GM18867 (cell line): ENCODE results near the gene SOX13.

Experiments used
- ATAC-seq: cut with Tn5 transposase; IDR thresholded peaks from one replicate; pipeline ENCODE4 v1.9.1; 2021; ENCODE audit warnings: mild to moderate bottlenecking, moderate library complexity; ENCODE audit not compliant: unreplicated experiment

The SOX13 gene

GRCh38 chr1:204149635-204150565, 77.0 kb downstream of the SOX13 start:
- ATAC-seq, result no peak

- no peak for ATAC-seq
Measured at GRCh38 chr1:204150702-204151551, 78.0 kb downstream of the SOX13 start.

GRCh38 chr1:204151552-204152309, 78.8 kb downstream of the SOX13 start, which contains the start of gene ETNK2:
ETNK2 (minus strand) TSS chr1:204152044; CDS start chr1:204151852, 192 bp downstream.
- ATAC-seq, result no peak

- ATAC-seq, result no peak
Measured at GRCh38 chr1:204152310-204153044, 79.6 kb downstream of the SOX13 start.

- no peak for ATAC-seq
Measured at GRCh38 chr1:204153667-204154066, 80.8 kb downstream of the SOX13 start.

- ATAC-seq, result no peak
Measured at GRCh38 chr1:204154568-204155255, 81.8 kb downstream of the SOX13 start.

GRCh38 chr1:204155881-204156280, 83.0 kb downstream of the SOX13 start:
- no peak for ATAC-seq

- ATAC-seq, result no peak
Measured at GRCh38 chr1:204157962-204158361, 85.0 kb downstream of the SOX13 start.

- ATAC-seq, result no peak
Measured at GRCh38 chr1:204161609-204162493, 88.9 kb downstream of the SOX13 start.

- no peak for ATAC-seq
Measured at GRCh38 chr1:204162494-204163074, 89.7 kb downstream of the SOX13 start.

- no peak for ATAC-seq
Measured at GRCh38 chr1:204166219-204166618, 93.3 kb downstream of the SOX13 start, which contains the start of gene REN. REN (minus strand) TSS chr1:204166337; CDS start chr1:204166293, 44 bp downstream.

GRCh38 chr1:204167730-204168129, 94.8 kb downstream of the SOX13 start:
- no peak for ATAC-seq

GRCh38 chr1:204169858-204170257, 96.9 kb downstream of the SOX13 start:
- no peak for ATAC-seq

GRCh38 chr1:204170494-204171155, 97.7 kb downstream of the SOX13 start:
- ATAC-seq, result no peak

- no peak for ATAC-seq
Measured at GRCh38 chr1:204171751-204172178, 98.8 kb downstream of the SOX13 start.

- no peak for ATAC-seq
Measured at GRCh38 chr1:204172404-204173029, 99.6 kb downstream of the SOX13 start.

GRCh38 chr1:204174958-204175357, 102.0 kb downstream of the SOX13 start:
- ATAC-seq, result no peak
